Stimulated activated CD4-positive, alpha-beta T cell treated with anti-CD3 and anti-CD28 coated beads, Interleukin-15, amount 100 ng/mL, for 24 hours (primary cell): ENCODE measurements around the gene PSMC3.

Experiments used
- DNase-seq: peaks from one replicate; pipeline ENCODE4 v3.0.0-alpha.2; 2020

Gene PSMC3

DNA sequence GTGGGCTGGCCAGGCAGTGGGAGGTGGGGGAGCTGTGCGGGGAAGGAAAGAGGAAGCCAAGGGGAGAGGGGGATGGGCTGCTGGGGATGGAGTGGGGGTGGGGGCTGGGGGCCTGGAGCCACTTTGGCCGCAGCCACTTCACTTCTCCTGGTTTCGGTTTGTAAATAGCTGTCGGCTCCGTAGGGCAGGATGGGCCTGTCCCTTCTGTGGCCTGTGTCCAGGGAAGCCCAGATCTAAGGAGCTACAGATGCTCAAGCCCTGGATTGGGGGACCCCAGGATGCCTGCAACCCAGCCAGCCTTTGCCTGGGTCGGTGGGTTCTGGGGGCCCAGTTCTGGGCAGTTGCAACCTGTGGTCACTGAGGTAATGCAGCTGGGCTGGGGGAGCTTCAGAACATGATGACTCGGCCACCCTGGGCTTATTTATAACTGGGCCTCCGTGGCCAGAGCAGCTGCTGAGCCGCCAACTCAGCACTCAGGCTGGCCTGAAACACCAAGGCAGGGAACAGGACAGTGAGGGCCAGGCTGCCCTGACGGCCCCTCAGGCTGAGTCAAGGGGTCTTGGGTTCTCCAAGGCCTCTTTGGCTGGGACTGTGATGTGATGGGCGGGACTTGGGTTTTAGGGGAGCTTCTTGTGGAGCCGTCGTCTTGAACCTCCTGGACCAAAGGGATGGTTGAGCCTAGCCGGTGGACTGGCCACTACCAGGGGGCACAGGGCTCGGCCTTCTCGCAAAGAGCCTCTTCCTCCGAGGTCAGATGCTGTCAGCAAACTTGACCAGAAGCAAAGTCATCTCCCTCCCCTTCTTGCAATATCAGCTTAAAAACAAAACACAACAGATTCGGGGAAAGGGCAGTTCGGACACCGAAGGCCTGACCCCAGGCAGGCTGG lies 32.8 kb downstream of the PSMC3 start:
- DNase-seq, result no peak

DNA sequence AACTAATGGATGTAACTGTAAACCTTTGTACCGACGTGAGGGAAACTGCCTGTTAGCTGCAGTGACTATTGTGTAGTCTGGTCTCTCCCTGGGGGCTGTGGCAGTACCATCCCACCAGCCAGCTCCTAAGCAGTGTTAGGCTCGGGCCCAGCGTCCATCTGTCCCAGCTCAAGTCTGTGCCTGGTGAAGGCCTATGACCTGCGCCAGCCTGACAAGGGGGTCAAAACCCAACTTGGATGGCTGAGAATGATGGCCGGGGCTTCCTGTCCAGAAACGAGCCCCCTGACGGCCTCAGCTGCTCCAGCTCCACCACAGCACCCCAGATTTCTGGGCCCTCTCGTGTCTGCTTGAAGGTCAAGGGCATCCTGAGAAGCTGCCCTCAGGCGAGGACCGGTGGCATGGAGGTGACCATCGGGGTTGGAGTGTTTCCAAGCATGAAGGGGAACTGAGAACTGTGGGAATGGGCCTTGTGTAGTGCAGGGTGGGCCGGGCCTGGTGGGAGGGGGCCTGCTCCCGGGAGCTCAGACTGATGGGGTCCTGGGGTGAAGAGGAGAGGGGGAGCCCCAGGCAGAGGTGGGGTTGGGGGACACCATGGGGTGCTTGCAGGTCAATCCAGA lies 33.6 kb downstream of the PSMC3 start:
- DNase-seq, result no peak

DNA sequence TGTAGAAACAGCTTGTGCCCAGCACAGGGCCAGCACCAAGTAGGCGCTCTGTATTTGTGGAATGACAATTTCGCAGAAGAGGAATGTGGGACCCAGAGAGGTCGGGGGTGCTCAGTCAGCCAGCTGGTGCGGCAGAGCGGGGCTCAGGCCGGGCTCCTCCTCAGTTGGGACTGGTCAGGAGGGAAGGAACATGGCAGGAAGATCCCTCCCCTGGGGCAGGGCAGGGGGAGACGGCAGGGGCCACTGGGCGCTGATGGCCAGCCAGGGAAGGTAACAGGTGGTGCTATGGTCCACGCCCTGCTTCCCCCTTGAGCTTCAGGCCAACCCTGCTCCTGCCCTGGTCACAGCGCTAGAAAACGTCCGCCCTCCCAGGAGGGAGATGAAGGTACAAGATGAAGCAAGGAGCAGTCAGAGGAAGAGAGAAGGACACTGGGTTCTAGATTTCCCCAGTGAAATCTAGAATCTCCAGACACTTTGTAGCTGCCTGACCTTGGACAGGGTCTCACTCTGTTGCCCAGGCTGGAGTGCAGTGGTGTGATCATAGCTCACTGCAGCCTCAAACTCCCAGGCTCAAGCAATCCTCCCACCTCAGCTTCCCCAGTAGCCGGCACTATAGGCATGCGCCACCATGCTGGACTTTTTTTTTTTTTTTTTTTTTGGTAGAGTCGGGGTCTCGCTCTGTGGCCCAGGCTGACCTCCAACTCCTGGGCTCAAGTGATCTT lies 34.4 kb downstream of the PSMC3 start:
- no peak for DNase-seq

DNA sequence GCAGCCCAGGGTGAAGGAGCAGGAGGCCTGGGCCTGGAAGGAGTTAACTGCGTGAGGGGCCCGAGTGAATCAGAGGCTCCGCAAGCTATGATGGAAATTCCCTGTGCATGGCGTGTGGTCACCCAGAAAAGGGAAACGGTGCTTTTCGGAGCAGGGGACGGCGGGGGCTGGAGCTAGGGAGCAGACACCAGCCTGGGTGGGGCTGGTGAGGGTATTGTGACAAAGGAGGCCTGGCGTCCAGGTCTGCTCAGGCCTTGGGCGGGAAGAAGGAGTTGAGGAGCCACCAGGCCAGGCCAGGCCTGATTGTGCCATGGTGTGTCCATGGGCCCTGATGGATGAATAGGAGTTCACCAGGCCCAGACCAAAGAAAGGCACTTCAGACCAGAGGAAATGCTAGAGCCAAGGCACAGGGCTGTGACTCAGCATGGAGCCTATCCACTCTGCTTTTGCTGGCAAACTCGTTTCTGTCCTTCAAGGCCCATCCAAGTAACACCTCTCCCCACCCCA lies 35.1 kb downstream of the PSMC3 start:
- no peak for DNase-seq

DNA sequence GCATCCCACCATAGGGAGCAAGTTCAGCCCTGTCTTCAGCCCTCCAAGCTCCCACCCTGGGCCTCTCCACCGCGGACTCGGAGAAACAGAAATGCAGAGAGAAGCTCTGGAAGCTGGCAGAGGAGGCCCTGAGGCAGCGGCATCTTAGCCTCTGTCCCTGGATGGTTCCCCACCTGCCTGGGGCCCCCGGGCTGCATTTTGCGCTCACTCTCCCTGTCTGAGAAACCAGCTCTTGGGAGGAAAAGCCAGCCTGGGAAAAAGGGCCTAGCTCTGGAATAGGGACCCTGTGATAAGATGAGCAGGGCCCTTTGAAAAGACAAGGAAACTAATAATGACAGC lies 35.8 kb downstream of the PSMC3 start:
- no peak for DNase-seq

DNA sequence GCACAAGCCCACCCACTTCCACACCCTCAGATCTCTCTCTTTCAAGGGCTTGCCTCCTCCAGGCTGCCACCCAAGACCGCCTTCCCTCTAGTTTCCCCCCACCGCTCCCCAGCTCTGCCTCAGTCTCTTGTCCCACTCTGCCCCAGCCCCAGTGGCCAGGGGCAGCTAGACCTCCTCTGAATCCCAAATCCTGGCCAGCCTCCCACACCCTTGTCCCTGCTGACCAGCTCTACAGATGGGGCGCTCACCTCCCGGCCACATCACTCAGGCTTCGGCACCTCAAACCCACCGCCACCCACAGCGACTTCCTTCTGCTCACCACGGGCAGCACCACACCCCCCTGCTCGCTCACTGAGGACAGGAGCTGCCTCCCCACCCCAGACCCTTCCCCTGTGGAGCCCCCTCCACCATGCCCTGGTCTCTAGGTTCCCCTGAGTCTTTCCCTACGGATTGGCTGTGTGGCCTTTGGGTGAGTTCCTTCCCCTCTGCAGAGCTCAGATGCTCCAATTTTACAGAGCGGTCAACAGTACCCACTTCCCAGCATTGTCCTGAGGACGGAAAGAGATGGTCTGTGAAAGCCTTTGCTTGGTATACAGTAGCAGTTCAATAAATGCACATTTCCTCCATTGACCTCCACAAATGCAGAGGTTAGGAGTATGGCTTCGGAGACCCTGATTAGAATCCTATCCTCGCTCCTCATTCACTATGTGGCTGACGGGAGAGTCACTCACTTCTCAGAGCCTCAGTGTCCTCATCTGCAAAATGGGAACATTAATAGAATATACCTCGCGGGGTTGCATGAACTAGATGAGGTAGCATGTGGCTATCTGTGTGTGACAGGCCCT lies 36.4 kb downstream of the PSMC3 start:
- DNase-seq, result no peak

DNA sequence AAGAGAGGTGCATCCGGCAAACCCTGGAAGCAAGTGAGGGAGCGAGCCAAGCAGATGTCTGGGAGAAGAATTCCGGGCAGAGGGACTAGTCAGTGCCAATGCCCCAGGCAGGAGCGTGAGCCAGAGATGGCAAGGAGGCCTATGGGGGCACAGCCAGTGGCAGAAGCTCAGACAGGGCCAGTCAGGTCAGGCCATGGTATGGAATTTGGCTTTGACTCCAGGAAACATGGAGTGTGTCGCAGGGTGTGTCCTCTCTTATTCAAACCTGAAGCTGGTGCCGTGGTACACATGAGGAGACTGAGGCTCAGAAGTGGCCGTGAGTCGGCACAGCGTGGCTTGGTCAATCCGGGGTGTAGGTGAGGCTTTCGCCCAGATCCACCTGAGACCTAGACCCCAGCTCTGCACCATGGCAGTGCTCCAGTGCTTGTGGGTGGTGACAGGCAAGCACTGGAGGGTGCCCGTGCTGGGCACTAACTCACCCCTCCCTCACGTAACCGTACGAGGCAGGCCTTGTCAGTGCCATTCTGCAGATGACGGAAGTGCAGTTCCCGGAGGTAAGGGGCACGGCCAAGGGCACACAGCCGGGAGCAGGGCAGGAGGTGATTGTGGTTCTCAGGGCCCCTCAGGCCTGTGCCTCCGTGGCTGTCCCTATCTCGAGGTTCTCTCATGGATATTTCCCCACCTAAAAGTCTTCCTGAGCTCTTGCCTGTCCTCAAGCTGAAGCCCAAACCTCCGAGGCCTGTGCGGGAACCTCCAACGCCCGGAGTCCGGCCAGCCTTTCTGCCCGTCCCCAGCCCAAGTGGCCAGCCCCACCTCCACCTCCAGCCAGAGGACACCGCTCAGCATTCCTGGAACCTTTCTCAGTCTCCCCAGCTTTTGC lies 37.3 kb downstream of the PSMC3 start:
- DNase-seq, result no peak

DNA sequence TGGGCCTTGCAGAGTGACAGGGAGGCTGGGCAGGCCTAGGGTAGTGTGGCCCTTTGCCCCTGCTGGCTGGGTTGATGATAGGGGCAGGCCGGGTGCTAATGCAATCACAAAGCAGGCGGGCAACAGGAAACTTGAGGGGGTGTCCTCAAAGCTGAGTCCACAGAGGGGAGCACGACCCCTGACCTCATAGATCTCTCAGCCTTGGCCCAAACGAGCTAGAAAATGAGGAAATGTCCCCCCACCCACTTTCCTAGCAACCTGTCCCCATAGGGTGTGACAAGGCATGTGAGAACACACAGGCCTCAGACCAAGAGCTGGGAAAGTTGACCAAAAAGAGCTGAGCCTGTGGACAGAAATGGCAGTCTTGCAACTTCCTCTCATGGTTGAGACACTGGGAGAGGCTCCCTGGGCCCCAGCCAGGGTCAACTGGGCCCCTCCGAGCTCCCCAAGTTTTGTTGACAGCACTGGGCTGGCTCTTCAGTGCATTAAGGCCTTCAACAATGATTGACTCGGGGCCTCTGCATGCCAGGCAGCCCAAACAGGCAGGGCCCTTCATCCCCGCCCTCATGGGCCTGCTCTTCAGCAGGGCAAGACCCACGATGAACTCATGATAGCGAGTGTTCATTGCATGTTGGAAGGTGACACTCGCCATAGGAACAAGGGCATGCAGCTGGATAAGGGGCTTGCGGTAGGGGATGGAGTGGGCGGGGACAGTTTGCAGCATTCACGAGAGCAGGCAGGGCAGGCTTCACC lies 38.1 kb downstream of the PSMC3 start:
- DNase-seq, result no peak

DNA sequence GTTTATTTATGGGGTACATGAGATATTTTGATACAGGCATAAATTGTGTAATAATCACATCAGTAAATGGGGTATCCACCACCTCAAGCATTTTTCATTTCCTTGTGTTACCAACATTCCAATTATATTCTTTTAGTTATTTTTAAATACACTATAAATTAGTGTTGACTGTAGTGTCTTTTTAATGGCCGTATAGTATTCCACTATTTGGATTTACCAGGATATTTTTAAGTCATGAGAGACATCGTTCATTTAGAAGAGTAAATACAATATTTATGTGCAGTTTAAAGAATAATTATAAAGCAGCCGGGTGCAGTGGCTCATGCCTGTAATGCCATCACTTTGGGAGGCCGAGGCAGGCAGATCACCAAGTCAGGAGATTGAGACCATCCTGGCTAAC lies 41.7 kb downstream of the PSMC3 start:
- DNase-seq, result no peak

DNA sequence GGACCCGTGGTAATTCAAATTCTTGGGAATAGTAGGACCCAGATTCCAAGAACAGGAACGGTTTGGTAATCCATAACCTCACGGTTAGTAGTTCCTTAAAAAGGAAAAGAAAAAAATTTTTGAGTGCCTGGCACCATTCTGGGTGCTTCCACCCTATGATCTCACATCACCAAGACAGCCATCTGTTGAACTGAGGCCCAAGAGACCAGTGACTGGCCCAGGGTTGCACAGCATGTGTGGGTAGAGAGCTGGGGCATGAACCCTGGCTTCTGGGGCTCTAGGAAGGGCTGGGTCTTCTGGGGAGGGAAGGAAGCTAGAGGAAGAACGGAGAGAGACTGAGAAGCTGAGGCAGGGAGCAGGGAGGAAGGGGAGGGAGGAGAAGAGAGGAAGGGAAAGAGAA lies 43.2 kb downstream of the PSMC3 start:
- no peak for DNase-seq

DNA sequence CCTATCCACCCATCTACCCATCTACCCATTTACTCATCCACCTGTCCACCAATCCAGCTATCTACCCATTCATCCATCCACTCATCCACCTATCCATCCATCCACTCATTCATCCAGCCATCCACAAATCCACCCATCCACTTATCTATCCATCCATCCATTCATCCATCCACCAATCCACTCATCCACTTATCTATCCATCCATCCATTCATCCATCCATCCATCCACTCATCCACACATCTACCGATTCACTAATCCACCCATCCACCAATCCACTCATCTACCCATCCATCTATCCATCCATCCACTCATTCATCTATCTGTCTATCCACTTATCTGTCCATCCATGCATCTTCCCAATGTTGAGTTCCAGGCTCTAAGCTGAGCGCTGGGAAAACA lies 46.2 kb downstream of the PSMC3 start:
- no peak for DNase-seq

DNA sequence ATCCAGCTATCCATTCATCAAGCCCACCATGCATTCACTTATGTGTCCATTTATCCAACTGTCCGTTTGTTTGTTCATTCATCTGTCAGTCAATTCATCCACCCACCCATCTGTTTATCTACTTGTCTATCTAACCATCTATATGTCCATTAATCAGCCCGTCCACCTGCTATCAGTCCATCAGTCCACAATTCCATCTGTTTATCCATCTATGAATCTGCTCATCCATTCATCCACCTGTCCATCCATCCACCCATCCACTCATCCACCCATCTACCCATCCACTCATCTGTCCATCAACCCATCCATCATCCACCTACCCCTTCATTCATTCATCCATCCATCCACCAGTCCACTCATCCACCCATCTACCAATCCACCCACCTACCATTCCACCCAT lies 46.9 kb downstream of the PSMC3 start:
- no peak for DNase-seq

DNA sequence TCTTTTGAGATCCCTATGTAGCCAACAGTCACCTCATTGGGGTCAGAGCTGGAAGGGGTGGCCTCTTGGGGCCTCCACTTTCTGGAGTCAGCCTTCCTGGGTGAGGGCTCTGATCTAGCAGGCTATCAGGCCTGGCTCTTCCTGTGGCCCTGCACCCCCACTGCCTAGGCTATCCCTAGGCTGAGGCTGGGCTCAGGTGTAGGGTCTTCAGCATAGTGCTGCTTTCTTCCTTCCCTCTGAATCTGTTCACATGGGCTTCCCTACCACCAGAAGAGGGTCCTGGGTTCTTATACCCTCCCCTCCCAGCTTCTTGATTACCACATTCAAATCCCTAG lies 47.4 kb downstream of the PSMC3 start:
- DNase-seq, result no peak

DNA sequence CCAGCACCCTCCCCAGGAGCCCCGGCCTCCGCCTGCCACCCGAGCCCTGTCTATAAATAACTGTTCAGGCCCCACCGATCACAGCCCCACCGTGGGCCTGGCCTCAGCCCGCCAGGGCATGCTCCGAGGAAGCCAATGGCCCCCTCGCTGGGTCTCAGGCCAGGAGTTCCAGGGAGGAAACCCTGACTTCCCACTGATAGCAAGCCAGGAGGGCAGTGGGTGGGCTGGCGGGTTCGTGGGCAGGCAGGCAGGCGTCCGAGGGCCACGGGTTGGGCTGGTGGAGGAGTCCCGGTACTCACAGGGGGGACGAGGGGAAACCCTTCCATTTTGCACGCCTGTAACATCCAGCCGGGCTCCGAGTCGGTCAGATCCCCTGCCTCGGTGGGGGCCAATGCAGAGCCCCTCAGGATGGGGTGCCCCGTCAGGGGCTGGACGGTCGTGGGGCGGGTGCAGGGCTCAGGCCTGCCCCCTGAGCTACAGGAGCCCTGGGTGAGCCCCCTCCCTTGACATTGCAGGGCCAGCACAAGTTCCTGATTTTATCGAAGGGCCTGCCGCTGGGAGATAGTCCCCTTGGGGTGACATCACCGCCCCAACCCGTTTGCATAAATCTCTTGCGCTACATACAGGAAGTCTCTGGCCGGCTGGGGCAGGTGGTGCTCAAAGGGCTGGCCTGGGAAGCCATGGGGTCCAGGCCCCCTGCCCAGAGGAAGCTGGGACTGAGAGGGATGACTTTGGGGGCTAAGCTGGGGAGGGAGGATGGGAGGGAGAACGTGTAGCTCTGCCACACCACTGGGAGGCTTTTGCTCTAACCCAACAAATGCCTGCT lies 48.0 kb downstream of the PSMC3 start, which contains the start of gene SPI1:
TSS of gene SPI1 (minus strand) at position 538 of the 826 bp plus-strand sequence. CDS start at position 344, 194 bp downstream.
- no peak for DNase-seq

DNA sequence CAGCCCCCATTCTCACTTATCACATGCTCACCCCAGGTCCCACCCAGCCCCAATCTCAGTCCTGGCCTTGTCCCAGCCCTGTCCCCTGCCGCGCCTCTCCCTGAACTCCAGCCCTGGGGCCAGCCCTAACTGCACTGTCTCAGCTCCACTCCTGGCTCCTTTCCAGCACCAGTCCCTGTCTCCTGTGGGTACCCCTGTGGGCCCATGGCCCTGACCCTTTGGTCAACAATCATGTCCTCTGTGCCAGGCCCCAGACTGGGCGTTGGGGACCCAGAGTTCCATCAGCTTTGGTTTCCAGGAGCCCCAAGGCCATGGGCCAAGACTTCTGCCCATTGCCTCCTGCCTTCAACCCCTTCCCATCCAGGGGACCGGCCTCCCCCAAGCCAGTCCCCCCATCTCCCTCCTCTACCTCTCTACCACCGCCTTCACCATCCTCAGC lies 48.6 kb downstream of the PSMC3 start:
- no peak for DNase-seq

DNA sequence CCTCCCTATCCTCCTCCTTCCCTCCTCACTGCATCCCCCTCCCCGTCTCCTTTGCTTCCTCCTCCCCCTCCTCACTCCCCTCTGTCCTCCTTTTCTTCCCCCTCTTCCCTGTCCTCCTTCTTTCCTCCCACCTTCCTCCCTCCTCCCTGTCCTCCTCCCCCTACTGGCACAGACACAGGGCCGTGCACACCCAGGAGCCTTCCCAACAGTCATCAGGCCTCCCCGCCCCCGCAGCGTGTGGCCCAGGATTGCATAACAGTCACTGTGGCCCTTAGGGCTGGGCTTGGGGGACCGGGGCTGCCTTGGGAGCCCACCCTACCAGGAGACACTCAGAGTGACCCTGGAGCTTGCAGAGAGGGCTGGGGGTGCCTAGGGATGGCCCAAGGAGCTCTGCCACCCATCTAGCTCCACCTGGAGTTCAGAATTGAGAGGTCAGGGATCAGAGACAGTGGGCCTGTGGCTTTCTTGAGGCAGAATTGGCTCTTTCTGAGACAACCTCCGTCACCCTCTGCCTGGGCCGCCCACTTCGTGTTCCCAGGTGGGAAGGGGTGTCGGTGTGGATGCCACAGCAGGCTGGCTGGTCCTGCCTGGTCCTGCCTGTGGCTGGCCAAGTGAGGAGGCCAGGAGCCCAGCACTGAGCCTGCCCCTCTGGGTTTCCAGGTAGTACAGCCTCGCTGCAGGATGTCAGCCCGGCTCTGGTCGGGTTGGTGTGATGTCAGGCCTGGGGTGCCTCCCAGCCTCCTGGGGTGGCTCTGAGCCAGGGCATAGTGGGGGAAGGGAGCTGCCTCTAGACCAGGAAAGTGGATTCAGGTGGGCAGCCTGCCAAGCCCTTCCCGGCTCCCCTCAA lies 49.5 kb downstream of the PSMC3 start:
- no peak for DNase-seq

DNA sequence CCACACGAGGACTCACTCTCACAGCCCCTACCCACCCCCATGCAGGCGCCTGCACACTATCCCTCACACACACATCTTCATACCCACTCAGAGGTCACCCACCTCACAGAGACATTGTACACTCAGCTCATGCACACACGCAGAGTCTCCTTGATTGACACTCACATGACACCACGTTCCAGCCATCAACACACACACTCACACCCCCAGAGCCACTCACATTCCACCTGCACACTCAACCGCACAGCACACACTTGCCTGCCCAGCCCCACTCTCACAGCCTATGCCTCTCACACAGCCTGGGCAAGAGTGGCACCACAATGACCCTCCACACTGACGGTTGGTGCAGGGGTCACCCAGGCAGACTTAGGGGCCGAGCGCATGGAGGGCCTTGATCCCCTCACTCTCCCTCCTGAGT lies 50.1 kb downstream of the PSMC3 start:
- DNase-seq, result no peak

DNA sequence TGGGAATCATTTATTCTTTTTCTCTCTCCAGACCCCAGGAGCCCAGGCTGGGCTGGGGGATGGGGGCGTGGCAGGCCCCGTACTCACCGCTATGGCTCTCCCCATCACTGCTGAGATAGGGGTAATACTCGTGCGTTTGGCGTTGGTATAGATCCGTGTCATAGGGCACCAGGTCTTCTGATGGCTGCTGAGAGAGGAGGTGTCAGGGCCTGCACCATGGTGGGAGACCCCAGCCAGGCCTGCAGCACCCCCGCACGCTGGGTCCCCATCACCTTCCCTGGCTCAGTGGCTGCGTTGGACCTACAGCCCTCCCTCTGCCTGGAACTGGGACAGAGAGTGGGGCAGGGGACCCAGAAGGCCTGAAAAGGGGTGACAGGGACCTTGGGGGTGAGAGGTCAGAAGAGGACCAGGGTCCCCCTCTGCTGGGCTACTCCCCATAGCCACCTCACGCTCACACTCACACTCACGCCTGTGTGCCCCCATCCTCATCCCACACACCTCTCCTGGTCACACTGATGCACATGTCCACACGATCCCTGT lies 50.6 kb downstream of the PSMC3 start:
- no peak for DNase-seq

DNA sequence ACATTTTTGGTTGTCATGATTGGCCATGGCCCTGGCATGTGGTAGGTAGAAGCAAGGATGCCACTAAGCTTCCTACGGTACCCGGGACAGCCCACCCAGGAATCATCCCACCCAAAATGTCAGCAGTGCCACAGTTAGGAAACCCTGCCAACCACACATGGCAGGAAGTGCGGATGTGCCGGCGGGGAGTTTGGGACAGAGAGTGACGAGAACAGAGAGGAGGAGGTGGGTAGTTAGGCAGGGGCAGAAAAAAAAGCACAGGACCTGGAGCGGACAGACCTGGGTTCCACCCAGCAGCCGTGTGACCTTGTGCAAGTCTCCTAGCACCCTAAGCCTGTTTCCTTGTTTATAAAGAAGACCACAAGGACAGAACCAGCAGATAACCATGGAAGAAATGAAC lies 51.2 kb downstream of the PSMC3 start:
- no peak for DNase-seq
